K562 (cell line): ENCODE data around the gene ACSL6. TPM values are rescaled to one million over a fixed set of nuclear protein-coding genes. Genes with fewer than 3 reads are reported as not detected.

ENCODE experiments used
- ATAC-seq: fragments of 200-7000 bp; cut with Tn5 transposase; 3 replicates; pipeline ENCODE4 v1.9.1; 2020; ENCODE audit warnings: moderate library complexity
- BruUV-seq: library from RNA; stranded (reverse); fragments of 400-500 nt; replicated peaks from 2 replicates; lab custom pipeline; 2021; lab: Mats Ljungman, UMichigan
- CTCF ChIA-PET: fragments of 300-600 bp; formaldehyde crosslinking; extraction: SDS; loops from one replicate; lab custom pipeline; 2021; ENCODE audit warnings: low intra/inter-chr PET ratio; lab: Yijun Ruan, JAX
- POLR2A ChIA-PET: fragments of 300-600, 350-650 bp; sonication (Branson Sonifier 250); formaldehyde crosslinking; extraction: SDS; loops from one replicate; lab custom pipeline; 2021; ENCODE audit warnings: antibody characterized with exemption, inconsistent platforms; lab: Yijun Ruan, JAX
- DNase-seq, 4 experiments: peaks; one replicate each; pipeline versions ENCODE4 v3.0.0 to v3.0.0-alpha.2; 2011 to 2018; ENCODE audit warnings: low spot score in 3 of 4, mixed read lengths in 3 of 4; ENCODE audit errors: extremely low read depth in 1 of 4
- FAIRE-seq: peaks from 2 replicates; lab custom pipeline; 2011; peaks lifted over from hg19 to GRCh38; lab: Jason Lieb, UNC
- H2AFZ ChIP-seq: 2 replicates; pipeline ENCODE4 v1.6.0; 2011; ENCODE audit warnings: low read depth, low read length, control low read depth, inconsistent platforms
- H3K27ac ChIP-seq: fragments of 200-600 bp; 3 replicates; pipeline ENCODE4 v1.8.0; 2011; ENCODE audit warnings: low read depth, mild to moderate bottlenecking, control low read depth, inconsistent platforms, low read length, moderate library complexity, mixed read lengths; ENCODE audit errors: extremely low read depth
- H3K27me3 ChIP-seq, 2 experiments: fragments of 300-600 bp in 1 of 2; 2 replicates in 1 of 2; 3 replicates in 1 of 2; pipeline versions ENCODE4 v1.6.0 to v1.8.0; 2011; ENCODE audit warnings: inconsistent platforms in 2 of 2, low read length in 2 of 2, mild to moderate bottlenecking in 1 of 2, mixed read lengths in 1 of 2, moderate library complexity in 1 of 2; ENCODE audit not compliant: control insufficient read depth in 2 of 2, insufficient read depth in 2 of 2
- H3K36me3 ChIP-seq: fragments of 300-600 bp; 3 replicates; pipeline ENCODE4 v1.8.0; 2011; ENCODE audit warnings: mild to moderate bottlenecking, low read length, inconsistent platforms; ENCODE audit not compliant: control insufficient read depth, insufficient read depth
- H3K4me1 ChIP-seq, 2 experiments: fragments of 200-600 bp in 1 of 2; replicated peaks in 1 of 2; 2 replicates in 1 of 2; 3 replicates in 1 of 2; pipeline versions ENCODE4 v1.5.1 to v1.8.0; 2011; ENCODE audit warnings: inconsistent platforms in 2 of 2, low read length in 2 of 2, mild to moderate bottlenecking in 1 of 2, mixed read lengths in 1 of 2, moderate library complexity in 1 of 2; ENCODE audit not compliant: control insufficient read depth in 2 of 2, insufficient read depth in 2 of 2
- H3K4me2 ChIP-seq: 2 replicates; pipeline ENCODE4 v1.6.1; 2011; ENCODE audit warnings: low read length, control low read depth, inconsistent platforms, mixed read lengths; ENCODE audit not compliant: insufficient read depth
- H3K4me3 ChIP-seq: fragments of 200-600 bp; sonication (generic), shearing (Covaris generic); 2 replicates; pipeline ENCODE4 v1.5.1; 2016; ENCODE audit warnings: control low read depth, inconsistent platforms
- H3K79me2 ChIP-seq: fragments of 200-600 bp; 3 replicates; pipeline ENCODE4 v1.8.0; 2011; ENCODE audit warnings: low read length, inconsistent platforms; ENCODE audit not compliant: control insufficient read depth, insufficient read depth
- H3K9ac ChIP-seq, 2 experiments: 2 replicates each; pipeline versions ENCODE4 v1.6.0 to v1.6.1; 2011; ENCODE audit warnings: low read depth in 2 of 2, low read length in 2 of 2, control low read depth in 1 of 2, inconsistent platforms in 1 of 2, mild to moderate bottlenecking in 1 of 2, mixed read lengths in 1 of 2; ENCODE audit not compliant: insufficient read depth in 1 of 2
- H3K9me1 ChIP-seq: one replicate; pipeline ENCODE4 v1.6.0; 2011; ENCODE audit warnings: inconsistent platforms, mild to moderate bottlenecking, low read length, moderate library complexity; ENCODE audit not compliant: control insufficient read depth, insufficient read depth
- H3K9me3 ChIP-seq: replicated peaks from 2 replicates; pipeline ENCODE4 v1.5.1; 2011; ENCODE audit warnings: low read depth, low read length, inconsistent platforms; ENCODE audit not compliant: control insufficient read depth, insufficient read depth
- H4K20me1 ChIP-seq: replicated peaks from 2 replicates; pipeline ENCODE4 v1.6.1; 2011; ENCODE audit warnings: low read length, inconsistent platforms, mixed read lengths; ENCODE audit not compliant: control insufficient read depth, insufficient read depth
- ATF1 ChIP-seq, 2 experiments: fragments of 450-650 bp in 1 of 2; IDR thresholded peaks; 2 replicates each; pipeline ENCODE4 v1.6.1; 2016; ENCODE audit warnings: missing compliant biosample characterization in 1 of 2, missing genetic modification characterization in 1 of 2
- ESRRA ChIP-seq: fragments of 450-650 bp; IDR thresholded peaks from 2 replicates; pipeline ENCODE4 v1.6.1; 2014; ENCODE audit warnings: low read depth, mild to moderate bottlenecking, moderate library complexity, borderline replicate concordance
- FOSL1 ChIP-seq: fragments of 200-800 bp; sonication (Bioruptor generic); conservative IDR thresholded peaks from 2 replicates; pipeline ENCODE4 v1.6.1; 2016; ENCODE audit warnings: missing genetic modification characterization, missing compliant biosample characterization
- FOXM1 ChIP-seq, 2 experiments: fragments of 450-650 bp in 1 of 2; sonication (generic) in 1 of 2; formaldehyde crosslinking in 1 of 2; IDR thresholded peaks; 2 replicates each; pipeline versions ENCODE4 v1.6.1 to v1.9.0; 2017 to 2022; ENCODE audit warnings: low read depth in 2 of 2, mild to moderate bottlenecking in 2 of 2, missing genetic modification reagents in 1 of 2, moderate library complexity in 1 of 2
- HDAC3 ChIP-seq: fragments of 450-650 bp; IDR thresholded peaks from 2 replicates; pipeline ENCODE4 v1.6.1; 2018; ENCODE audit warnings: borderline replicate concordance, mild to moderate bottlenecking, moderate library complexity; ENCODE audit not compliant: partially characterized antibody
- MYNN ChIP-seq, 2 experiments: sonication (generic); formaldehyde crosslinking in 1 of 2; IDR thresholded peaks; 2 replicates each; pipeline versions ENCODE4 v1.5.0 to v1.6.1; 2016 to 2020; ENCODE audit warnings: antibody characterized with exemption in 1 of 2, missing genetic modification reagents in 1 of 2
- NCOR1 ChIP-seq: fragments of 450-650 bp; IDR thresholded peaks from 2 replicates; pipeline ENCODE4 v1.6.1; 2016; ENCODE audit warnings: mild to moderate bottlenecking, moderate library complexity
- PRDM10 ChIP-seq: fragments of 450-650 bp; IDR thresholded peaks from 2 replicates; pipeline ENCODE4 v1.6.1; 2018; ENCODE audit not compliant: partially characterized antibody
- ZNF79 ChIP-seq: fragments of 250-450 bp; sonication (Bioruptor Pico); IDR thresholded peaks from 2 replicates; pipeline ENCODE4 v1.4.0; 2020; ENCODE audit warnings: low read depth, mild to moderate bottlenecking, moderate library complexity
- WGBS: fragments of 100-300 bp; shearing (Covaris generic); methylation state at CpG from one replicate; pipeline ENCODE4 v1.1.6; 2016; ENCODE audit warnings: low coverage, mixed read lengths; ENCODE audit not compliant: insufficient coverage; ENCODE audit errors: missing lambda C conversion rate; 5-methylcytosine and 5-hydroxymethylcytosine counted together
- in situ Hi-C: fragments of 300-500 bp; cut with MboI; formaldehyde crosslinking; loops from 4 replicates; pipeline ENCODE4 v1.15.0; 2018; ENCODE audit warnings: inconsistent platforms, mixed read lengths
- intact Hi-C: fragments of 100-400 bp; cut with micrococcal nuclease; formaldehyde crosslinking; loops from 2 replicates; pipeline ENCODE4 v1.14.2; 2022
- polyA plus RNA-seq, 8 experiments: library from polyadenylated mRNA; depleted of rRNA in 4 of 8; stranded (reverse) in 5 of 8; unstranded in 3 of 8; fragments of >200 nt; fragmentation: Nextera tagmentation in 2 of 8; fragmentation: Illumina TruSeq in 1 of 8; extraction: Ambion mirVana in 2 of 8; extraction: Trizol in 1 of 8; gene quantifications; 2 replicates each; pipeline versions ENCODE4 v1.2.1 to v1.2.3, GENCODE V29; 2011 to 2014; ENCODE audit warnings: inconsistent platforms in 1 of 8, missing spikeins in 1 of 8
- total RNA-seq, 7 experiments: library from RNA; depleted of rRNA in 6 of 7; stranded (reverse); fragments of >200 nt in 6 of 7; fragmentation: Illumina TruSeq in 2 of 7; extraction: Trizol in 2 of 7; gene quantifications; 2 replicates each; pipeline versions ENCODE4 v1.2.1 to v1.2.3, GENCODE V29; 2011 to 2021; ENCODE audit warnings: low replicate concordance in 1 of 7

ACSL6 gene
- total and polyA plus RNA-seq, 9 of the 15 experiments (the other 6 are each of a cell fraction or from before 2014, with no cell fraction given), result 0.50 to 1.5 (median 0.69) TPM

GRCh38 chr5:131980696-131981095, 30.8 kb downstream of the ACSL6 start:
- ATAC-seq (no peak), DNase-seq (no peak), FAIRE-seq (no peak)
- no peak overlapping the region for H3K4me2 ChIP-seq
- in situ Hi-C loops (no loop called here), intact Hi-C loops (no loop called here)
- no peaks in the 10 kb centered on the region for H3K79me2 ChIP-seq
- no peak for TF ChIP-seq HDAC3
- H3K27ac ChIP-seq, result no peak overlapping the region
- no peaks in the 10 kb centered on the region; a peak in 1 of 5 replicates for H3K4me1 ChIP-seq
- no peaks in the 10 kb centered on the region for H3K36me3 ChIP-seq
- peaks cover 0 to 9% of the 10 kb centered on the region in 2 experiments; a peak in 1 of 5 replicates for H3K27me3 ChIP-seq
- POLR2A ChIA-PET, result interaction anchor here (1.1 to 1.3 kb wide), 2 partner anchors 16 to 18 kb away, joined by 3 to 8 read pairs; no protein-coding TSS in a partner anchor
- no TSS peak for BruUV-seq
- no peak overlapping the region for H3K9ac ChIP-seq
- no peak overlapping the region for H3K4me3 ChIP-seq
- H2AFZ ChIP-seq, result no peak overlapping the region
- no peaks in the 10 kb centered on the region for H3K9me3 ChIP-seq
- H4K20me1 ChIP-seq, result no peaks in the 10 kb centered on the region
- H3K9me1 ChIP-seq, result no peaks in the 10 kb centered on the region
- 4% methylated on average over 4 of the region's 4 CpGs for WGBS
- CTCF ChIA-PET, result no interaction called here

DNA sequence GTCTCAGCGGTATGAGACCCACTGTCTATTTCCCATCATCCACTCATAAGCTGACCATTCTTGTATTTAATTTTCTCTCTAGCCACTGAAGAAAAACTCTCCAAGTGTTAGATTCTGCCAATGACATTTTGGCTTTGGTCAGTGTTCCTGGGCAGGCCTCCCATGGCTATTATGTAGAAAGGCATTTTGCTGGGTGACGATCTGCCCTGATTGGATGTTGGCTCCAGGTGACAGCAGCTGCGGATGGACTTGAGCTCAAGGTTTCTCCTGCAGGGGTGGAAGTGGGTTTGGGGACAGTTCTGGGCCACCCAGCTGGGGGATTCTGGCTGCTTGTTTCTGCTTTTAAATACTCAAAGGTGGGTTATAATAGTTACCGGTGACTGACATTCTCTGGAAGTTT, 31.6 kb downstream of the ACSL6 start:
- Histone ChIP-seq H4K20me1 (no peaks in the 10 kb centered on the region), H3K79me2 (no peaks in the 10 kb centered on the region), H3K36me3 (no peaks in the 10 kb centered on the region), H3K4me3 (no peak overlapping the region), H3K27me3 (peaks cover 0 to 7% of the 10 kb centered on the region in 2 experiments; a peak in 1 of 5 replicates), H2AFZ (no peak overlapping the region), H3K27ac (no peak overlapping the region)
- POLR2A ChIA-PET, result interaction anchor here (1.1 kb wide), 1 partner anchor 19 kb away, joined by 3 read pairs; no protein-coding TSS in a partner anchor
- ATAC-seq (no peak), DNase-seq (no peak)
- CTCF ChIA-PET, result no interaction called here
- intact Hi-C loops (no loop called here), in situ Hi-C loops (no loop called here)
- 35% methylated on average over 4 of the region's 4 CpGs for WGBS
- TF ChIP-seq MYNN (IDR thresholded peaks at IDR 0.05) (no peak), MYNN (CRISPR knock-in tag; IDR thresholded peaks at IDR 0.05) (no peak), ESRRA (no peak), FOXM1 (IDR thresholded peaks at IDR 0.05; ENCODE audit: low read depth) (no peak), FOXM1 (CRISPR knock-in tag; IDR thresholded peaks at IDR 0.05; ENCODE audit: low read depth) (no peak), FOSL1 (tag) (no peak), ZNF79 (no peak), NCOR1 (no peak), PRDM10 (no peak), ATF1 (CRISPR knock-in tag; IDR thresholded peaks at IDR 0.05) (no peak), ATF1 (tag; IDR thresholded peaks at IDR 0.05) (no peak)
- TF ChIP-seq, all 486 proteins: peak for 0
- H3K9me1 ChIP-seq, result no peaks in the 10 kb centered on the region
- no peak overlapping the region for H3K4me2 ChIP-seq
- H3K4me1 ChIP-seq, result peaks cover 0 to 3% of the 10 kb centered on the region in 2 experiments; a peak in 1 of 5 replicates
- no peak for FAIRE-seq
- no TSS peak for BruUV-seq
- H3K9me3 ChIP-seq, result no peaks in the 10 kb centered on the region
- no peak overlapping the region for H3K9ac ChIP-seq
